ENCODE results near the gene METTL21C.

The METTL21C gene
- 0 reads per million in 2 donors for total RNA-seq

DNA sequence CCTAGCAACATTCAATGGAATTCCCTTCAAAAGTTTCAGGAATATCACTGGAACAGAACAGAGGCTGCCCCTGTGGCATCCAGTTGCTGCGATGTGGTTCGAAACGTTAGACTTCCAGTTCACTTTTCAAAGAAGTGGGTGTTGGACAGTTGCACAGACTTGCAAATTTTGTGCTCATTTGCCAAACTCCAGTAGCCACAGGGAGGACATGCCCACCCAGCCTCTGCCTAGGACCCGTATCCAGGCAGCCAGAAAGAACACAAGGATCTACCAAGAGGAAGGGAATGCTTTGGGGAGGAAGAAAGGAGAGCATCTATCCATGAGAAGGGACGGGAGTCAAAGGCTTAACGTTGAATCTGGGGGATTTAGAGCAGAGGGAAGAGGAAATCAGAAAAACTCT lies at the start of gene METTL21C:
TSS of gene METTL21C (minus strand) at position 108 of the 400 bp plus-strand sequence. CDS start 546 bp downstream, outside the sequence.
- no peak for DNase-seq

DNA sequence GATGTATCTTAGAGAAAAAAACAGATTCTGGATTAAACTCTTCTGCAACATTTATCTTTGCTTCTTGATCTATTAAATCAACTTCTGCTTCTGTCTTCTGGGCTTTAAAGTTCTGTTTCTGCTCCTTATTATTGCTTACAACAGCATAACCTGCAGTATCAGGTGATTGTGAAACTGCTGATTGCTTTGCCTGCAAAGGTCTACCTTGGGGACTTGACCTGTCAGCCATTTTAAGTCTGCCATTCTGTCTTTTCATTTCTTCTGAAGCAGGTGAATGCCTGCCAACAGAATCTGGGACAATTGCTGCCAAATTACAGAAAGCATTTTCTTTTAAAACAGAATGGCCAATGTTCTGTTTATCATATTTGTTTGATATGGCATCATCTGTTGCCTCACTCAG lies 47.7 kb upstream of the METTL21C start:
- no peak for DNase-seq

DNA sequence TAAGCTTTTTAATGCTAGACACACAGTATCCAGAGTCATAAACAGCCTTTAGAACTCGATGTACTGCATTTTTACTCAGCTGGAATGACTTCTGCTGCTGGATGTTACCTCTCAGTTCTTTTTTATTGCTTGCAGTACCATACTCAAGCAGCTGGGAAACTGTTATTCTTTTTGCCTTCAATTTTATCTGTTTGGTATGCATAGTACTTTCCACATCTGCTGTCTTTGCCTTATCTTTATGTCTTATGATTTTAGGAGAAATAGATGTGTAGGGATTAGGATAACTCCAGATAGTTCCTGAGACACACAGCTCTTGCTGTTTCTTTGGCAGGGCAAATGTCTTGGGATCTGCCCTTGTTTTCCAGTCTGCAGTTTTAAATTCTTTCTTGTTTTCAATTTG lies 47.3 kb upstream of the METTL21C start:
- DNase-seq: no peak

DNA sequence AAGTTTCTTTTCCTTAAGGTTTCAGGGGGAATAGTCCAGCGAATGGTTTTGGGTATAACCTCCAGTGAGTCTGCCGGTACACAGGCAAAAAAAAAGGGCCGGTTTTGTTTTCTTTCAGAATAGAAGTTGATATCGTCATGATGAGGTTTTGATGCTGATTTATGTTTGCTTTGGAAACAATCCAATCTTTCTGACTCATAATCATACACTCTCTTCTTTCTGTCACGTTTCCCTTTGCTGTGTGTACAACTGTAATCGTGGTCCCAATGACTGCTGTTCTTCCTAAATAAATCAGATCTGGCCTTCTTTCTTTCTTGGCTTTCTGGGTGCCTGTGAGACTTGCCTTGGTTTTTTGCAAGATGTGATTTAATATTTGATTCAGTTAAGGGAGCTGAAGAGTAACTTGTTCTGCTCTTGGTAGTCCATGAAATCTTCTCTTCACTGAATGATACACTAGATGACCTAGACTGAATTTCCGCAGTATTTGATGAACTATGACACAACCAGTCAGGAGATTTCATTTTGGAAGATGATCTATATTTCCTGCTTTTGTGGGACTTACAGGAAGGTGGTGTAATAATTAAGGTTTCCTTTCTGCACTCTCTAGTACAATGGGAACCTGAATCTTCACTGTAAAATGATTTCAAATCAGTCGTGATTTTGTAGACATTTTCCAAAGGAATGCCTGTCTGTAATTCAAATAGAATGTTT lies 34.9 kb upstream of the METTL21C start:
- no peak for DNase-seq

DNA sequence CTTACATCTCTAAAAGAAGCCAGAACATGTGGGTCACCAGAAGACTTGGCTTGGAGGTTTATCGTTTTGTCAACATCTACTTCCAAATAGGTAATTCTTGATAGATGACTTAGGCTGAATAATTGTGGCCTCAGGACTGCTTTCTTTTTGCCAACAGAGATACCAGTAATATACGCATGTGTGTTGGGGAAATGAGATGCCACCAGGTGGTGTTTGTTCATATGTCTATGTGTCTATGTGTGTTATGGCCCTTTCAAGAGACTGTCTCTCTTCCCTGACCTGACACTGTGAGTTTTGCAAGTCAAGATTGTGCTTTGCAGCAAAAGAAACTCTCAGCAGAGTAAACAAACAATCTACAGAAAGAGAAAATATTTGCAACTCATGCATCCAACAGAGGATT lies 31.6 kb upstream of the METTL21C start:
- DNase-seq: no peak

DNA sequence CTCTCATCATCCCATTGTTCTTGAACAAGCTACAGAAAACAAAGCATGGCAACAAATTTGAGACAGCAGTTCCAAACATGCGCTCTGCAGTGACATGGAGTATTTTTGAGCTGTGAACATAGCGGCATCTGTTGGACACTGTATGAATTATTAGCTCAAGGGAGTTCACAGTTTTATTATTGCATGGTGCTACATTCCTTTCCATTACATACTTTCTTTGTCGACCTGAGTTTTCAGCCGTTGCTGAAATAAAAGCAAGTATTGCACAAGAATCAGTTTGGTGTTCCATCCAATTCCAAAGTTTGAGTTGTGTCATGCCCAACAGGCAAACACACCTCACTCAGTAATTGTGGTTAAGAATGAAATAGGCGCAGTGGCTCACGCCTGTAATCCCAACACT lies 30.1 kb upstream of the METTL21C start:
- no peak for DNase-seq

DNA sequence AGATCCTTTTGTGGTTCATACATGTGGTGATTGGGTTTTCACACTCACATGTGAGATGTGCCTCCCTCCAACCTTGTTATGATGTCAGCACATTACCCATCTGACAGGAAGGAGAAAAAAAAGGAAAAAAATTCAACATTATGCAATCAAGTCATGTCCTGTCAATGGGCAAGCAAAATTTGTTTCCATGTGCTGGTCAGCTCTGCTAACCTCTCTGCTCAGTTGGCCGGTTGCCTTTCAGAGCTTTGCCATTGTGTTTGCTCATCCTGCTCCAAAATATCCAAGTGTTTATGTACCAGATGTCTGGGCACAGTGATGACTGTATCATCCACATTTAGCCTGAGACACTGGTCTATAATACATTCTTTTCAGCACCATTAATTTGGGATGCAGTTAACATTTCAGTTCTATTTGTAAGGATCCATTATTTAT lies 27.0 kb upstream of the METTL21C start:
- DNase-seq: no peak

DNA sequence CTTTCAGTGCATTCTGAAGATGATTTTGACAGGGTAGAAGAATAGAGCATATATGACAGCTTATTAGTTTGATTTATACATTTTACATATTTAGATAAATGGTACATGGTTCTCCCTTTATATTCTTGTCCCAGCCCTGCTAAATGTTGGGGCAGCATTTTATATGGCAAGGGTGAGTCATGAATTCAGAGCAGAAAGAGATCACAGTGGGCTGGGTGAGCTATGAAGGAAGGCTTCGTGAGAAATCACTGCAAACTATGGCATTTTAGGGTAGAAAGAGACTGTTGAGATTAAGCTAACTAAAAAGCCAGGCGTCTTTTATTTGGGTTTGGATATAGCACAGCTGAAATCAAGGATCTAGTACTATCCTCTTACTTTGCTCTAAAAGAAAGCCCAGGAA lies 23.9 kb upstream of the METTL21C start:
- DNase-seq: no peak

DNA sequence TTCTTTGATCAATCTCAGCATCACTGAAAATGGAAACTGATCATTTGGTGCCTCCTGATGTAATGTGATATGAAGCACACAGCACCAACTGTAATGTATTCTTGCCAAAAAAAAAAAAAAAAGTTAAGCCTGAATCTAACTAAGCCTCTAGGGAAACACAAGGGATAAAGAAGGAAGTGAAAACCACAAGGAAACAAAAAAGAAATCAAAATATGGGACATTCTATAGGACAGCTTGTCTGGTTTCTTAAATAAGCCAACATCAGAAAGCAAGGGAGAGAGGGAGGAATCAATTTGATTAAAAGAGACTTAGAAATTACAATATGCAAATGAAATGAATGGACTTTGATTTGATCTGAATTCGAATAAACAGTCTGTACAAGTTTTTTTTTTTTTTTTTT lies 20.6 kb upstream of the METTL21C start:
- no peak for DNase-seq

DNA sequence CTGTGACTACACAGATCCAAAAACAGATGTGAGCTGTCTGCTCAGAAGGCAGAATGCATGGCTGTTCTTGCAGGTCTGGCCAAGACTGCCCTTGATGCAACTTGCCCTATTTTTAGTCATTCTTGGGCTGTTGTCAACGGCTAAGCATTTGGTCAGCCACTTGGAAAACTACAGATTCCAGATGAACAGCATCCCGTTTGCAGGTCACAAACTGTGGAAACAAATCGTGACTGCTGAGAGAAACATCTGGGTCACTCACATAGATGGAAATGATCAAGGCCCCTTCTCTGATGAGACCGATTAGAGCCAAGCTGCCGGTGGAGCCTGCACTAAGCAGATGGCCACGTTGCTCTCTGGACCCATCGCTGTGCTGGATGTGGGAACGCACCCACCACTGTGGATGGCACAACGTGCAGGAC lies 15.4 kb upstream of the METTL21C start:
- DNase-seq: no peak

DNA sequence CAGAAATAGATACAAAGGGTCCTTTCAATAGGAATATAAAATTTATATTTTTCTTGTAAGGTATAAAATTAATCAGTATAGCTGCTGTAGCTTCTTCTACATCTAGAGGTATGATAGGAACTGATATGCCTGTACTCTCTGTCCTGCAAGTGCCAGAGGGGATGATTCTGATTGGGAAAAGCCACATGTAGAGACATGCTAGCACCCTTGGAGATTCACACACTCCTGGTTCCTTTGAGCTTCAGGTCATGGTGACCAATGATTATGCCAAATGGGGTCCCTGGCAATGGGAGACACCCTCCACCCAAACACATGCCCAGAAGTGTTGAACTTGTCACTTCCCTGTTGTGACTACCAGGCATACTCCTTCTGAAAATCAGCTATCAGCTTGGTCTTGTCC lies 14.7 kb upstream of the METTL21C start:
- no peak for DNase-seq

DNA sequence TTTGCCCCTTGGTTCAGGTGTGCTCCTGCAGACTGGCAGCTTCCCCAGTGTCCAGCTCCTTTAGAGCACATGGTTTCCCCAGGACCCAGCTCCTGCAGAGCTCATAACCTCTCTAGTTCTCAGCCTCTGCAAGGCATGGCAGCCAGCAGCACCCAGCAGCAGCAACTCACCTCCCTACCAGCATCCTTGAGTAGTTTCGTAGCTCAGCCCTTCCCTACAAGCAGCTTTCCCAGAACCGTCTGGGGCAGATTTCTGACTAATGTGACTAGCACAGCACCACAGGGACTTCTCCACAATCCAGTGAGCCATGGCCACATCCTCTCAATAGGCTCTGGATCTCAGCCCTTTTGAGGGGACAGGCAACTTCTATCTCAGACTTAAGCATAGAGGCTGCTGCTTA lies 14.1 kb upstream of the METTL21C start:
- DNase-seq: no peak

DNA sequence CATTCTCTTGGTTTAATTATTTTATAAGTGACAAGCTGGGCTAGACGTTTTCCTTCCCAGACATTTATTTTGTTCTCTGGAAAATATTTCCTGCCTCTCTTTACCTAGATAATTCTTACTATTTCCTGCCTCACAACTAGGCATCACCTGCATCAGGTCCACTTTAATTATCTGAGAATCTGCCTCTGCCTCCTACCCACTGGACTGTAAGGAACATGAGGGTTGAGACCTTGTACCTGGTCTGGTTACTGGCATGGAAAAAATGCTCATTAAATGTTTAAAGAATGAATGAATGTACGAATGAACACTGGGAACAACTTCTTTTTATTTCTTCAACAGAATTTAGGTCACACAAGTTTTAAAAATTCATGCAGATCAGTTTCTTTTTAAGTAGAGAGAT lies 13.4 kb upstream of the METTL21C start:
- DNase-seq: no peak

DNA sequence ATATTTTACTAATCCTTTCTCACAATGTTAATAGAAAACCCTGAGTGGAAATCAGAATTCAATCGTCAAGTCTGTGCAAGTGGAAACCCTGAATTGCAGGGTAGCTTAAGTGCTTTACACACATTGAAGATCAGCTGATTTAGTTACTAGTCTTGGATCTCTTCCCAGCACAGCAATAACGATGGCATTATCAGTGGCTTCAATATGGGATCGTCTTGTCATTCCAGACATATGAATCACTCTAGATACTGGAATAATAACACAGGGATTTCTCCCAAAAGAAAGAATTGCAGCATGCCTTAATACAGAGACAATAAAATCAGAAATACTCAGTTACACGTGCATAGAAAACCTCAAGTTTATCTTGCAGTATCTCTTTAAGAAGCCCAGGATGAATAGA lies 12.6 kb upstream of the METTL21C start:
- DNase-seq: no peak

DNA sequence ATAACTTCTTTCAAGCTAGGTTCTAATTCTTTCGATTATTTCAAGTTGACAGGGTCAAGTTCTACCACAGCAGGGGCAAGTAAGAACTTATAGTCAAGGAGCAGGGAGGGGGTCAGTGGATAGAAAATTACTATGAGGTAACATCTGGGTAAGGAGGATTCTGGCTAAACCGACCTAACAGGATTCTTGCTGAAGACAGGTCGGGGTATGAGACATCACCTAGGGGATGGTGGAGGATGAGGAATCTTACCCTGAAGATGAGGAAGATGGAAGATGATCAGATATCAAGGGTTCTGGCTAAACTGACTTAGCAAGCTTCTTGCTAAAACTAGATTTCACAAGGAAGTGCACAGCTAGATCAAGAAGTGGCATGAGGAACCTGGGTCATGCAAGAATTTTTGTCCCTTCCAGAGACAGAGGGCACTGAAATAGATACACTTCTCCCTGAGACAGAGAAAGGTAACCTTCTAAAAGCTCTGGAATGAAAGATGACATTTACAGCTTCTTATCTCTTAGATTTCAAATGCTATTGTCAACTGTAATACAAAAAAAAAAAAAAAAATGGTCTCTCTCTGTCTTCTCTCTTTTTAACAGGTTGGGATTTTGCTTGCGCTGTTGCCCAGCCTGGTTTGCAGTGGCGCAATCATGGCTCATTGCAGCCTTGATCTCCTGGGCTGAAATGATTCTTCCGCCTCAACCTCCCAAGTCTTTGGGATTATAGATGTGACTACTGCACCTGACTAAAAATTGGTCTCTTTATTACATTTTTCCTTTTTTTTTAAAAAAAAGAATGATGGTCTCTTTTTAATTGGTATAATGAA lies 9.6 kb upstream of the METTL21C start:
- DNase-seq: no peak

DNA sequence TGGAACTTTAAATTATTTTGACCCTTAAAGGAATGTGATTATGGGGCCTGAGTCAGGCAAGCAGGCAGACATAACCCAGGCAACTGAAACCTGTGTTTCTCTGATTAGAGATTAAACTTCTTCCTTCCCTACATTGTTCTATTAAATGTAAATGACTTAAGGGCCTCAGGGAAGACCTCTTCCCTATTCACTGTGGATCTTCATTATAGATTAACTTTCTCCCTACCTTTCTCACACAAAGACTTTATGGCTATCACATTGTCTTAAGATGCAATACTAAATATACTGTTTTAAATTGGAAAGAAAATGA lies 8.8 kb upstream of the METTL21C start:
- no peak for DNase-seq

DNA sequence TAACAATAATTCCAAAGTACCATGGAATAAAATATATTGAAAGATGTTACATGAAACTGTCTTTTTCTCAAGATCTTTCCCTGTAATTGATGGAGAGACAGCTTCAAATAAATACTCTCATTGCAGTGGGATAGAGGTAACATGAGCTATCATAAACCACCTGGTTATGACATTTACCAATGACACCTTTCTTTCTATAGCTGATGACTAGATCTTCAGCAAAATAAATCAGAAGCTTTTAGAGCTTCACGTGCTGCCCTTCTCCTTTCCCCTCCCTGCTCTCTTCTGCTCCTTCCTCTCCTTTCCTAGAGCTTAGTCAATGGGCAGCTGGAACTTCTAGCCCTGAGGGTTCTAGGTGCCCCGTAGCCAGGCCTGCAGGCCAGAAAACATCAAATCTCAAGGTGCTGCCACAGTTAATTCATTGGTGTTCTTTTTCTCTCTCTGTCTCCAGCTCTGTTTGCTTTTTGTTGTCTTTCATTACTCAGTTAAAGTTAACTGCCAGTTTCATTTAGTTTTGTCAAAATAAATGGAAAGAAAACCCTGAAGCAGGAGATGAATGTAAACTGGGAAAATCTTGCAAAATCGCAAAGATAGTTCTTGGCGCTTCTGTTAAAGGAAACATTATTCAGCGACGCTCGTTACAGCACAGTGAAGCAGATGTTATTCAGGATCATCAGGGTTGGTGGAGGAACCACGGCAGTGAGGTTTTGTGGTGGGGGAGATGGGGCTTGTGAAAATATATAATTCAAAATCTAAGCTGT lies 8.3 kb upstream of the METTL21C start:
- no peak for DNase-seq

DNA sequence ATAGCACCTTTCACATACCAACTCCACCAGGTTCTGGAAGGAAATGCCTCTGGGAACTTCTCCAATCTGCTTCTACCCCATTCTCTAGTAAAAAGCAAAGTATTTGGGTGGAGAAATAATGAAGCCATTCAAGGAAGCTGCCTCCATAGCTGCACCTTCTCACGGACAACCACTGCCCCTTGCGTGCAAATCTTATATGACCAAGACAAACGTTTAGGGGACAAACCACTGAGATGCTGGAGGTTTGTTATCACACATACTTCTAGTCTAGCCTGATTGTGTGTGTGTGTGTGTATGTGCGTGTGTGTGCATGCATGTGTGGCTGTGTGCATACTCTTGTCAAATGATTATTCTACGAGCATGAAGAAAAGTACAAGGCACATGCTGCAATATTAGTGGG lies 6.5 kb upstream of the METTL21C start:
- DNase-seq: no peak

DNA sequence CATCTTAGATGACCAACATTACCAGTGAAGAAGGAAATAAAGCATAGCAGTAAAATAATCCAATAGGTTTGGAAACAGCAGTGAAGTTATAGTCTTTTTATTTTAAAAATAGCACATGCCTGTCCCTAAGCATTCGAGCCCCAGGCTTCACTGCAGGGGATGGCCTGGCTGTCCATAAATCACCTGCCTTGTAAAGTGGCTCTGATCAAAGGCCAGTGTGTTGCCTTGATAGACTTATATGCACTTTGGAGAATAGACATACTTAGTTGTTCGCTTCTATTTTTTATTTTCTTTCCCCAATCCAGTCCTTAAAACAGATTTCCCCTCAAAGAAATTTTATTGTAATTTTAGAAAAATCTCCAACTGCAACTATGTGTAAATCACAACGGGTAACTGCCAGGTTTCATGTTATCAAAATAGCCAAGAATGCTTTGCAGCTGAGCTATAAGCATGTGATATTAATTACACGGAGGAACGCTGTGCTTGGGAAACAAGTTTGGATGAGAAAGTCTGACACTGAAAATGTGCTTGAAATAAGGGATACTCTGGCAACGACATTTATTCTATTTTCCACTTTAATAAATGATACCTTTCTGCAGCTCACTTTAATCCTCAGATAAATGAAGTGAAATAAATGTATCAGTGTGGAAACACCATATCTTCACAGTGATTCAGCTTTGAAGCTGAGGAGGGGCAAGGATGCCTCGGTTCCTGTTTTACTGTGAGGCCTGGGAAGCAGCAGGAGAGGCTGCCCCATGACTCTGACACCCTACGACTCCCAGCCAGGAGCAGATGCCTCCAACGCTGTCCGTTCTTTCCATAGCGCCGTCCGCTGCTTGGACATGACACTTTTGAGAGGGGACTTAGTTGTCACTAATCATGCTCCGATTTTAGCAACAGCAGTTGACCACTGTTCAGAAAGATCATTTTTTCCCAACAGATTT lies 5.5 kb upstream of the METTL21C start:
- DNase-seq: no peak

DNA sequence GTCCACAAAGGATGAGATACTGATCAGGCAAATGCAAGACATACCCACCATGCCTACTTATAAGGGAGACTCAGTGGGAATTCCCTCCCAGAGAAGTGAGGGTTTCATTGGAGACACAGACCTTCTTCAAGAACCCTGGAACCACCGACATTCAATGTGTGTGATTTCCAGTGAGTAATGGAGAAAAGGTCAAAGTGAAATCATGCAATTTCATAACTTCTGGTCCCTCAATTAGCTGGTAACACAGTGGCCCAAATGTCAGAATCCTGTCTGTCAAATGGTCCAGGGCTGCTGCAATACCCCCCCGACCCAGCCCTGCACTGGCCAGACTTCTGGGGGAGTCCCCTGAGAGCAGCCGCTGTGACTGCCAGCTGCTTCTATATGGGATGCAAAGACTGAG lies 4.7 kb upstream of the METTL21C start:
- no peak for DNase-seq

DNA sequence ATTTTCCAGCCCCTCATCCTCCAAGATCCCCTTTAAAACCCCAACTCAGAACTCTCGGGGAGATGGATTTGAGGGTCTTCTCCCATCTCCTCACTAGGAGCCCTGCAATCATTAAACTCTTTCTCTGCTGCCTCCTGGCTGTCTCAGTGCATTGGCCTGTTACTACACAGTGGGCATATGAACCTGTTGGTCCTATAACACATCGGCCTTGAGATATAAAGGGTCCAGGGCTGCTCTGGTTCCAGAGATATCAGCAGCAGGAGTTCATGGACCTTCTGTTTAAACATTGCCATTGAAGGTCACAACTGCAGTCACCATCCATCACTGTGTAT lies 3.8 kb upstream of the METTL21C start:
- DNase-seq: no peak

DNA sequence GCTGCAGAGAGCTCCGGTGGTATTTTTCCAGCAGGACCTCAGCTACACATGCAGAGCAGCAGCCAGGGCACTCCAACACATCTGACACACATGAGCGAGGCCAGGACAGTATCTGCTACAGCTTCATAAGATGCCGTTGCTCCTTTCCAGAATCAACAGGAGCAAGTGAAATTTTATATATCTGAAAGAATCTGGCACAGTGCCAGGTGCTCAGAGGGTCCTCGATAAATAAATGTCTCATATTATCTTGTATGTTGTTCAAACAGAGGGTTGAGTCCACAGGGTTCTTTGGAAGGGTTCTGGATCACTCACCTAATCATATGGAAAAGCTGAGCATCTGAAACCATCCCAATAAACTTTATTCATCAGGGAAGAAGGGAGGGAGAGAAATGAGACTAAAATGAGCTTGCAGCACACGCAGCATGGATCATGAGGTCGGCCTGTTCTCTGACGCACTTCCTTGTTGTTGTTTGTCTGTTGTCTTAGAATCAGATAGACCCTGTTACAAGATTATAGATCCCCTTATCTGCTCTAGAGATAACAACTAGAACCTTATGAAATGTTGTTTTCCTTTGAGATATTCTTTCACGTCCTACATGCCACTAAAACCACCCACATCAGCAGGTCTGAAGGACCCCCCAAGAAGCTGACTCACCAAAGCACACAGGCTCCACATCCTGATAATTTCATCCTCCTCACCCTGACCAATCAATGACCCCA lies 3.2 kb upstream of the METTL21C start:
- DNase-seq: no peak
